OCI-LY1 (cell line): Measurements from ENCODE around the gene EVPLL.
"Not testable (repeated sequence)": the region's sequence is repeated elsewhere in the genome, so short reads cannot be mapped to it uniquely, and the experiment has no call there.

Source experiments
- EZH2 ChIP-seq: fragments of 200-600 bp; sonication (generic), shearing (Covaris generic); IDR thresholded peaks from 2 replicates; pipeline ENCODE4 v1.8.0; 2017; ENCODE audit warnings: borderline replicate concordance, mixed run types, mild to moderate bottlenecking, antibody characterized with exemption, low read length, moderate library complexity, mixed read lengths
- TF ChIP-seq, protein P1 (sequence below): fragments of 200-600 bp; sonication (generic), shearing (Covaris generic); IDR thresholded peaks from 2 replicates; pipeline ENCODE4 v1.5.1; 2017; ENCODE audit warnings: mild to moderate bottlenecking, antibody characterized with exemption, low read length, moderate library complexity, mixed read lengths

DNA sequence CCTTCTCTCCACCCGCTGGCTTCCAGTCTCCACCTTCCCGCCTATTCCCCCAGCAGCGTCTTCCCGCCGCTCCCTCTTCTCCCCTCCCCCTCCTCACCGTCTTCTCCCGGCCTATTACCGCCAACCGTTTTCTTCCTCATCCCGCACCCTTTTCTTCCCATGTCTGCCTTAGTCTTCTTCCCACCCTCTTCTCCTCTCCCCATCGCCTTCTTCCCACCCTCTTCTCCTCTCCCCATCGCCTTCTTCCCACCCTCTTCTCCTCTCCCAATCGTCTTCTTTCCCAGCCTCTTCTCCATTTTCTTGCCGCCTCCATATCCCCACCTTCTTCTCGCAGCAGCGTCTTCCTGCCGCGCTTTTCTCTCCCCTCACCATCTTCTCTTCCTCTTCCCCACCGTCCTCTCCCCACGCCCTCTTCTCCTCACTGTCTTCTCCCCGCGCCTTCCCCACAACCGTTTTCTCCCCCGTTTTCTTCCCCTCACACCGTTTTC, 33.8 kb downstream of the EVPLL start:
- not testable (repeated sequence) for TF ChIP-seq EZH2
- TF ChIP-seq, protein P1, sequence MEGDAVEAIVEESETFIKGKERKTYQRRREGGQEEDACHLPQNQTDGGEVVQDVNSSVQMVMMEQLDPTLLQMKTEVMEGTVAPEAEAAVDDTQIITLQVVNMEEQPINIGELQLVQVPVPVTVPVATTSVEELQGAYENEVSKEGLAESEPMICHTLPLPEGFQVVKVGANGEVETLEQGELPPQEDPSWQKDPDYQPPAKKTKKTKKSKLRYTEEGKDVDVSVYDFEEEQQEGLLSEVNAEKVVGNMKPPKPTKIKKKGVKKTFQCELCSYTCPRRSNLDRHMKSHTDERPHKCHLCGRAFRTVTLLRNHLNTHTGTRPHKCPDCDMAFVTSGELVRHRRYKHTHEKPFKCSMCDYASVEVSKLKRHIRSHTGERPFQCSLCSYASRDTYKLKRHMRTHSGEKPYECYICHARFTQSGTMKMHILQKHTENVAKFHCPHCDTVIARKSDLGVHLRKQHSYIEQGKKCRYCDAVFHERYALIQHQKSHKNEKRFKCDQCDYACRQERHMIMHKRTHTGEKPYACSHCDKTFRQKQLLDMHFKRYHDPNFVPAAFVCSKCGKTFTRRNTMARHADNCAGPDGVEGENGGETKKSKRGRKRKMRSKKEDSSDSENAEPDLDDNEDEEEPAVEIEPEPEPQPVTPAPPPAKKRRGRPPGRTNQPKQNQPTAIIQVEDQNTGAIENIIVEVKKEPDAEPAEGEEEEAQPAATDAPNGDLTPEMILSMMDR: not testable (repeated sequence)
